Activated gamma-delta T cell treated with anti-CD3 and anti-CD28 coated beads, Interleukin-2, amount 50 U/mL, for 16 hours (primary cell): ENCODE measurements around the gene LRRN1.
"Not testable (repeated sequence)": the region's sequence is repeated elsewhere in the genome, so short reads cannot be mapped to it uniquely, and the experiment has no call there.

Source experiments
- DNase-seq: peaks from one replicate; pipeline ENCODE4 v3.0.0-alpha.2; 2020; ENCODE audit warnings: low read depth

Gene LRRN1

GRCh38 chr3:3813013-3813412 is 13.8 kb downstream of the LRRN1 start:
- no peak for DNase-seq

GRCh38 chr3:3815206-3815605 is 16.0 kb downstream of the LRRN1 start:
- DNase-seq = no peak

DNA sequence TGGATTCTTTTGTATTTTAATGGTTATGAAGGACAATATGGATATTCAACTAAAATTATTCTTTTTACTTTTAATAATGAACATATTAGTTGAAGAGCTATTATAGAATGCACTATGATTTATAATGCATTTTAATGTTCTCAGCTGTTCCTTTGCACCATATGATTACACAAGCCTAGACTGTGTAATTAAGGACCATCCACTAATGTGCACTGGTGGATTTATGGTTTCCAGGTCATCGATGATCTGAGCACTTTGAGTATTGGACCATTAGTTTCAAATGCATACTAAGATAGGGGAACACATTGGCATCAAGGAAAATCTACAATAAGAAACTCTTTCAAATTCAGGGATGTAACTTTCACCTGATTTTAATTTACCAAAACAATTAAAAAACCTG is 16.8 kb downstream of the LRRN1 start:
- no peak for DNase-seq

- DNase-seq = no peak
These were observed 18.6 kb downstream of the LRRN1 start for GRCh38 chr3:3817865-3818264.

DNA sequence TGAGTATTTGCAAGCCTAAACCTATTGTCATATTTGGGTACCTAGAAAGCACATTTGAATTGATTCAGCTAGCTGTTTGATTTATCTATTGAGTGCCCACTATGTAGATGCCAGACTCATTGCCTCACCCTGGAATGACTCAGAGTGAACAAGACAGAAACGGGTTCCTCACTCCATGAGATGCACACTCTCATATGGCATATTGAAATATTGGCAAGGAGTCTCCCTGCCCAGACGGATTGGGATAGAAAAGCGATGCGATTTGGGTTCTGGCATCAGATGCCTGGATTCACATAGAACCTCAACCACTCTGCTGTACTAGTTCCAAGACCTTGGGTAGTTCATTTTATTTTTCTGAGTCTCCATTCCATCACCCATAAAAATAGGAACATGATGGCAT is 22.5 kb downstream of the LRRN1 start:
- DNase-seq = no peak

DNA sequence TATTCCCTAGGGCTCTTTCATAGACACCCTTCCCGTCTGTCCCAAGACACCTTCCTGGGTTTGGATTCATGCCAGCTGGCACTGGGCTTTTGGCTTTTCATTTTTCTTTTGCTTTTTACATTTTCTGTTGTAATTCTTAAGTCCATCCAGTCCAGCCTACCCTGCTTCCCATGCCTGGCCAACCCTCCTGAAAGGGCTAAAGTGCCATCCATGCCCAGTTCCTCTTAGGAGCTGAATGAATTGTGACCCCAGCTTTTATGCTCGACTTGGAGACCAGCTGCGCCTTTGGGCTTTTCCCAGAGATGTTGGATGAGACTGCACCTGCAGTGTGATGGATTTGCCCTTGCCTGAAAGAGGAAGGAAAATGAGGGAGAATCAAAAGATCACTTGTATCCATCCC is 25.8 kb downstream of the LRRN1 start:
- no peak for DNase-seq

GRCh38 chr3:3826521-3826920 is 27.3 kb downstream of the LRRN1 start:
- DNase-seq = no peak

GRCh38 chr3:3827111-3827510 is 27.9 kb downstream of the LRRN1 start:
- no peak for DNase-seq

- not testable (repeated sequence) for DNase-seq
These were observed 29.2 kb downstream of the LRRN1 start for GRCh38 chr3:3828417-3828816.

DNA sequence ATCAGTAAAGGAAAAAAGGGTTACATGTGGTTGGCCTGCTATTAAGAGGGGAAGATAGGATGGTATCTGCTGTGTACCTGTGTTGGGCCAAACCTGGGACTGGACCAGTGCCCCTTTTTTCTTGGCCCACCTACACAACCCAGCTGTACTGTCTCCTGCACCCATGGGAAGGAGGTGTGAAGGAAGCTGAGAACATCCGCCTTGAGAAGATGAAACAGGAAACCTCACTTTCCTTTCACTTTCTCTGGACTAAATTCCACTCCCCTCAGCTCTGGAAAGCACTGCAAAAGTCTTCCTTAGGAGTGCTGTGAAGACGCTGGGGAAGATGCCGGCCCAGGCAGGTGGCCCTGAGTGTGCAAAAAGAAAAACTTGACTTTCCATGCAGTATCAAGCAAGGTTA is 37.6 kb downstream of the LRRN1 start:
- DNase-seq = no peak

DNA sequence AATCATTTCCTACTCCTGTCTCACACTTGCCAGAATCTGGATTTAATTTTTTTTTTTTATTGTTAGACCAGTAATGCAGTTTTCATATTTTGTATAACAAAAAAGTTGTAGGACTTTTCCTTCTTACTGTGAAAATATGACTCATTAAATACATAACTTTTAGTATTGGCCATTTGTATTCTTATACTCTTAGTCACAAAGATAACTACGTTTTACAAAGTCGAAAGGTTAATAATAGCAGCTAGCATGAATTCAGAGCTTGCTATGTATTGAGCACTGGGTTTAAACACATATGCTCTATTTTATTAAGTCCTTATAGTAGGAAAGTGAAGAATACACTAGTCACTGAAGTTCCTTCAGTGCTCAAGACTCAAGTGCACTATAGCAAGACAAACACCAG is 43.1 kb downstream of the LRRN1 start:
- no peak for DNase-seq

DNA sequence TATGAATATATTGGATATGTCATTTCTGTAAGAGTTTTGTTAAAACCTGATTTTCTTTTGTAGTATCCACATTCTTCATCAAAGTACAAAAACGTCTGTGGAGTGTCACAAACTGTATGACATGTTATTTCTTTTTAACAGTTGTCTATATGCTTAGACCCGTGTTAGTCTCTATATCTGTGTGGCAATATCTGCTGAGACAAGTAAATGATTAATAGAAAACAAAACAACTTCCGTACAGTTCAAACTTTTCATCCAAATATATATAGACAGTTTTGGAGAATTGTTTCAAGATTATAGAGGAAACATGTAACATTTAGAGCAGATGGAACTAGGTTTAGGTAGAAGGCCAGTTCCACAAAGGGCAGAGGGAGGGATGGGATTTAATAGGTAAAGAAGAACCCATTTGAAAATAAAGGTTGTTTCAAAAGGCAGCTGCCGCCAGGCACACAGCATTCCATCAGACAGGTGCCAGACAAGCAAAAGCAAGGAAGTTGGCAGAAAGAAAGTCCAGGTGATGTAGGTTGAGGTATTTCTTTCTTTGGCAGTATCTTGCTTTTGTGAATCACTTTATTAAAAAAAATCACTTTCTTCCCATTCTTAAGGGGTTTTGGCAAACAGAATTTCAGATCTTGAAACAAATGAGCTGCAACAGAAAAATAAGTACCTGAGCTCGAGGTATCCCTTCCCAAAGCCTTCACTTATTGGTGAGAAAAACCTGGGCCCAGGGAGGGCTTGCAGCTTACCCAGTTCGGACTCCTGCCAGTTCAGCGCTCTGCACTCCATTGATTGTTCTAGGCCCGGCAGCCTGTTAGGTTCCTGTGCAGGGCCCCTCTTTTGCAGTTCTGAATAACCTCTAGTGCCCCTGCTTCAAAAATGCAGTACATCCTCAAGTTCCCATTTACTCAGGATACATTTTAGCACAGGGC is 49.0 kb downstream of the LRRN1 start:
- DNase-seq = no peak

- no peak for DNase-seq
These were observed 49.7 kb downstream of the LRRN1 start for GRCh38 chr3:3848923-3849275.

DNA sequence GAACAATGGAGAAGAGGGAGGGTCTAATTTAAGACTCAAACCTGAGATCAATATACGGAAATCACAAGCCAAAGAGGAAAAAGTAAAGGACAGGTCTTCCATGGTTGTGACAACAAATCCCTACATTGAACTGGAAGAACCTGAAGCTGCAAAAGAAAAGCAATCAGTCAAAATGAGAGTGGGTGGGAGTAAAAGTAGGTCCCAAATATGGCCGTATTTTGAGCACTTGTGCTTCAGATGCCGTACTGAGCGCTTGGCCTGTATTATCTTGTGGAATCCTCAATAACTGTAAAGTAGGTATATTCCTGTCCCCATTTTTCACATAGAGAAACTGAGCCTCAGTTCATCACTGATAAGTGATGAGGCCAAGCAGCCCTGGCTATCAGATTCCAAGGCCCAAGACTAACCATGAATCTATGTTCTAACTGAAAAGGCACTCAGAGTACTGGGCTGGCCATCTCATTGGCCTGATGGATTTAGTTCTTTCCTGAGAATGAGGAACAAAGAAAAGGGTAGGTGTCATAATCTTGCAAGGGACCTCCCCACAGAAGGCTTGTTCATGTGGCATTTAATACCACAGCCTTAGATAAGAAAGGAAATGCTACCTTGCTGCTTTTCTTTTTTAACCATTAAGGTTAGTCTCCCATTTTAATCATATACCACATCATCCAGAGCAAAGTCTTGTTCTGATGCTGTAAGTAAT is 52.5 kb downstream of the LRRN1 start:
- DNase-seq = no peak

- no peak for DNase-seq
These were observed 54.3 kb downstream of the LRRN1 start for GRCh38 chr3:3853544-3853943.

GRCh38 chr3:3855056-3855455 is 55.8 kb downstream of the LRRN1 start:
- DNase-seq = no peak

- no peak for DNase-seq
These were observed 61.0 kb downstream of the LRRN1 start for GRCh38 chr3:3860235-3860634.

DNA sequence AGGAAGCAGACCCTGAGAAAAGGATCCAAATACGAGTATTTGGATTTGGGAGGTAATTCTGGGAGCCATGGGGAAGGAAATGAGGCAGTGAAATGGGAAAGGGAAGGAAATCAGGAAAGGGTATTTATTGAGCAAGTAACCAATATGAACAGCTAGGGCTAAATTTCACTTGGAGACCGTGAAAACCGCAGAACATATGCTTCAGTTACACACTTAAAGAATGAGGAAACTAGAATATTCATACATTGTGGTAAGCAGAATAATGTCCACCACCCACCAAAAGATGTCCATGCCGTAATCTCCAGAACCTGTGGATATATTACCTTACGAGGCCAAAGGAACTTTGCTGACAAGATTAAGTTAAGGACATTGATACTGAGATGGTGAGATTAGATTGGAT is 63.3 kb downstream of the LRRN1 start:
- no peak for DNase-seq

DNA sequence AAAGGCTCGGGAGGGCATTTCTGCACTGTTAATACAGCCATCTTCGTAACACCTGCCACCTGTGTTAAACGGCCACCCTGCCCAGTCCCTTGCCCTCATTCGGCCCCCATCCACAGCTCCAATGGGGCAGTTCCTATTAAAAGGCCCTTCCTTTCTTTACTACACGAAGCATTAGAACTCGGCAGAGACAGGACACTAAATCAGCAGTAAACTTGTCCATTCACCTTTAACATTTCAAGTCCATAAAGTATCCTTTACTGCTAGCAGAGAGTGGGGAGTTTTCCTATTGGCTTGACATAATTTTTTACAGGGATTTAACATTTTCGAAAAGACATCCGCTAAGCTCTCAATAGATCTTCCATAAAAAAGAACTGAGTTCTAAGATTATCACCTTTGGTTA is 76.3 kb downstream of the LRRN1 start:
- DNase-seq = no peak

- DNase-seq = no peak
These were observed 81.8 kb downstream of the LRRN1 start for GRCh38 chr3:3881050-3881449.

DNA sequence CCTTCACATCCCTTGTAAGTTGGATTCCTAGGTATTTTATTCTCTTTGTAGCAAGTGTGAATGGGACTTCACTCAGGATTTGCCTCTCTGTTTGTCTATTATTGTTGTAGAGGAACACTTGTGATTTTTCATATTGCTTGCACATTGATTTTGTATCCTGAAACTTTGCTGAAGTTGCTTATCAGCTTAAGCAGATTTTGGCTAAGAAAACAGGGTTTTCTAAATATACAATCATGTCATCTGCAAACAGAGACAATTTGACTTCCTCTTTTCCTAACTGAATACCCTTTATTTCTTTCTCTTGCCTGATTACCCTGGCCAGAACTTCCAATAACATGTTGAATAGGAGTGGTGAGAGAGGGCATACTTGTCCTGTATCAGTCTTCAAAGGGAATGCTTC is 88.1 kb downstream of the LRRN1 start:
- not testable (repeated sequence) for DNase-seq

DNA sequence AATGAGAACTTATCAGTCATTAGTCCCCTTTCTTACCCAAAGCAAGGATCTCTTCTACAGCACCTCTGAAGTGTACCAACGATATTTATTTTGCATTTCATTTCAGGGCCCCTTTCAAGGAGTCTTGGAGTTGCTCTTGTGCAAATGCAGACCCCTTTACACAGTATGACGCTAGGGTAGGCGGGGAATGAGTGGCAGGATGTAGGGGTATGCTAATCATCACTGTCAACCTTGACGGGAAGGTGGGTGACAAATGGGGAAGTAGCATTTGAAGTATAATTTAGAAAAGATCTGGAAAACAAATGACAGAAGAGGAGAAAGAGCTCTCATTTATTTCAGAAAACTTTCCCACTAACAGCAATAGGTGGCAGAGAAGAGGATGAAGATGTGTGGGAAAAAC is 94.4 kb downstream of the LRRN1 start:
- no peak for DNase-seq
